KG1 (cell line): Measurements from ENCODE around the gene KBTBD13.
A peak's percentile ranks its signal among the peaks of the same experiment; 100 is the strongest.

Experiments
- DNase-seq: peaks from one replicate; lab custom pipeline; 2025; lab: John Stamatoyannopoulos, UW

The KBTBD13 gene

GRCh38 chr15:65051266-65051665 is 25.3 kb upstream of the KBTBD13 start:
- no peak for DNase-seq

GRCh38 chr15:65052956-65053355 is 23.6 kb upstream of the KBTBD13 start:
- DNase-seq: no peak

GRCh38 chr15:65054333-65055200 is 22.0 kb upstream of the KBTBD13 start:
- peak; percentile 24 for DNase-seq

GRCh38 chr15:65055201-65055870 is 21.2 kb upstream of the KBTBD13 start:
- DNase-seq: peak; percentile 24

GRCh38 chr15:65056106-65056505 is 20.4 kb upstream of the KBTBD13 start:
- no peak for DNase-seq

- DNase-seq: no peak
Measured at GRCh38 chr15:65056868-65057548, 19.5 kb upstream of the KBTBD13 start.

GRCh38 chr15:65057549-65057940 is 19.0 kb upstream of the KBTBD13 start:
- no peak for DNase-seq

- DNase-seq: no peak
Measured at GRCh38 chr15:65058394-65059368, 17.9 kb upstream of the KBTBD13 start.

GRCh38 chr15:65059369-65059750 is 17.2 kb upstream of the KBTBD13 start:
- DNase-seq: no peak

- DNase-seq: no peak
Measured at GRCh38 chr15:65059931-65060596, 16.5 kb upstream of the KBTBD13 start.

- DNase-seq: no peak
Measured at GRCh38 chr15:65060641-65061397, 15.7 kb upstream of the KBTBD13 start.

- DNase-seq: no peak
Measured at GRCh38 chr15:65062061-65062460, 14.5 kb upstream of the KBTBD13 start.

GRCh38 chr15:65062726-65063125 is 13.8 kb upstream of the KBTBD13 start:
- DNase-seq: no peak

- DNase-seq: no peak
Measured at GRCh38 chr15:65066001-65066634, 10.4 kb upstream of the KBTBD13 start.

GRCh38 chr15:65066635-65067316 is 9.8 kb upstream of the KBTBD13 start:
- no peak for DNase-seq

- DNase-seq: no peak
Measured at GRCh38 chr15:65067317-65067644, 9.3 kb upstream of the KBTBD13 start.

GRCh38 chr15:65067645-65068402 is 8.7 kb upstream of the KBTBD13 start, which contains the start of gene RASL12:
Gene RASL12 (minus strand): TSS chr15:65067991. CDS start chr15:65067835, 156 bp downstream.
- DNase-seq: no peak

GRCh38 chr15:65068403-65068788 is 8.2 kb upstream of the KBTBD13 start:
- no peak for DNase-seq

- no peak for DNase-seq
Measured at GRCh38 chr15:65069179-65069578, 7.4 kb upstream of the KBTBD13 start.
